K562 (cell line): ENCODE measurements around the gene CGN. TPM values are rescaled to one million over a fixed set of nuclear protein-coding genes. Genes with fewer than 3 reads are reported as not detected.

Source experiments
- ATAC-seq: fragments of 200-7000 bp; cut with Tn5 transposase; 3 replicates; pipeline ENCODE4 v1.9.1; 2020; ENCODE audit warnings: moderate library complexity
- BruUV-seq: library from RNA; stranded (reverse); fragments of 400-500 nt; replicated peaks from 2 replicates; lab custom pipeline; 2021; lab: Mats Ljungman, UMichigan
- CTCF ChIA-PET: fragments of 300-600 bp; formaldehyde crosslinking; extraction: SDS; loops from one replicate; lab custom pipeline; 2021; ENCODE audit warnings: low intra/inter-chr PET ratio; lab: Yijun Ruan, JAX
- POLR2A ChIA-PET: fragments of 300-600, 350-650 bp; sonication (Branson Sonifier 250); formaldehyde crosslinking; extraction: SDS; loops from one replicate; lab custom pipeline; 2021; ENCODE audit warnings: antibody characterized with exemption, inconsistent platforms; lab: Yijun Ruan, JAX
- DNase-seq, 4 experiments: peaks; one replicate each; pipeline versions ENCODE4 v3.0.0 to v3.0.0-alpha.2; 2011 to 2018; ENCODE audit warnings: low spot score in 3 of 4, mixed read lengths in 3 of 4; ENCODE audit errors: extremely low read depth in 1 of 4
- FAIRE-seq: peaks from 2 replicates; lab custom pipeline; 2011; peaks lifted over from hg19 to GRCh38; lab: Jason Lieb, UNC
- H2AFZ ChIP-seq: 2 replicates; pipeline ENCODE4 v1.6.0; 2011; ENCODE audit warnings: low read depth, low read length, control low read depth, inconsistent platforms
- H3K27ac ChIP-seq: fragments of 200-600 bp; 3 replicates; pipeline ENCODE4 v1.8.0; 2011; ENCODE audit warnings: low read depth, mild to moderate bottlenecking, control low read depth, inconsistent platforms, low read length, moderate library complexity, mixed read lengths; ENCODE audit errors: extremely low read depth
- H3K27me3 ChIP-seq, 2 experiments: fragments of 300-600 bp in 1 of 2; 2 replicates in 1 of 2; 3 replicates in 1 of 2; pipeline versions ENCODE4 v1.6.0 to v1.8.0; 2011; ENCODE audit warnings: inconsistent platforms in 2 of 2, low read length in 2 of 2, mild to moderate bottlenecking in 1 of 2, mixed read lengths in 1 of 2, moderate library complexity in 1 of 2; ENCODE audit not compliant: control insufficient read depth in 2 of 2, insufficient read depth in 2 of 2
- H3K36me3 ChIP-seq: fragments of 300-600 bp; 3 replicates; pipeline ENCODE4 v1.8.0; 2011; ENCODE audit warnings: mild to moderate bottlenecking, low read length, inconsistent platforms; ENCODE audit not compliant: control insufficient read depth, insufficient read depth
- H3K4me1 ChIP-seq, 2 experiments: fragments of 200-600 bp in 1 of 2; replicated peaks in 1 of 2; 2 replicates in 1 of 2; 3 replicates in 1 of 2; pipeline versions ENCODE4 v1.5.1 to v1.8.0; 2011; ENCODE audit warnings: inconsistent platforms in 2 of 2, low read length in 2 of 2, mild to moderate bottlenecking in 1 of 2, mixed read lengths in 1 of 2, moderate library complexity in 1 of 2; ENCODE audit not compliant: control insufficient read depth in 2 of 2, insufficient read depth in 2 of 2
- H3K4me2 ChIP-seq: 2 replicates; pipeline ENCODE4 v1.6.1; 2011; ENCODE audit warnings: low read length, control low read depth, inconsistent platforms, mixed read lengths; ENCODE audit not compliant: insufficient read depth
- H3K4me3 ChIP-seq: fragments of 200-600 bp; sonication (generic), shearing (Covaris generic); 2 replicates; pipeline ENCODE4 v1.5.1; 2016; ENCODE audit warnings: control low read depth, inconsistent platforms
- H3K79me2 ChIP-seq: fragments of 200-600 bp; 3 replicates; pipeline ENCODE4 v1.8.0; 2011; ENCODE audit warnings: low read length, inconsistent platforms; ENCODE audit not compliant: control insufficient read depth, insufficient read depth
- H3K9ac ChIP-seq, 2 experiments: 2 replicates each; pipeline versions ENCODE4 v1.6.0 to v1.6.1; 2011; ENCODE audit warnings: low read depth in 2 of 2, low read length in 2 of 2, control low read depth in 1 of 2, inconsistent platforms in 1 of 2, mild to moderate bottlenecking in 1 of 2, mixed read lengths in 1 of 2; ENCODE audit not compliant: insufficient read depth in 1 of 2
- H3K9me1 ChIP-seq: one replicate; pipeline ENCODE4 v1.6.0; 2011; ENCODE audit warnings: inconsistent platforms, mild to moderate bottlenecking, low read length, moderate library complexity; ENCODE audit not compliant: control insufficient read depth, insufficient read depth
- H3K9me3 ChIP-seq: replicated peaks from 2 replicates; pipeline ENCODE4 v1.5.1; 2011; ENCODE audit warnings: low read depth, low read length, inconsistent platforms; ENCODE audit not compliant: control insufficient read depth, insufficient read depth
- H4K20me1 ChIP-seq: replicated peaks from 2 replicates; pipeline ENCODE4 v1.6.1; 2011; ENCODE audit warnings: low read length, inconsistent platforms, mixed read lengths; ENCODE audit not compliant: control insufficient read depth, insufficient read depth
- ASH1L ChIP-seq: fragments of 450-650 bp; IDR thresholded peaks from 2 replicates; pipeline ENCODE4 v1.6.1; 2018; ENCODE audit warnings: borderline replicate concordance, mild to moderate bottlenecking, low read depth; ENCODE audit not compliant: partially characterized antibody
- CHD1 ChIP-seq: fragments of 200-600 bp; sonication (generic); IDR thresholded peaks from one replicate; pipeline ENCODE4 v1.6.1; 2012; ENCODE audit warnings: mild to moderate bottlenecking, moderate library complexity, low read length, inconsistent platforms
- PYGO2 ChIP-seq: fragments of 450-650 bp; IDR thresholded peaks from 2 replicates; pipeline ENCODE4 v1.6.1; 2016; ENCODE audit warnings: mild to moderate bottlenecking, missing genetic modification characterization, moderate library complexity, missing compliant biosample characterization
- RNF219 ChIP-seq: fragments of 250-450 bp; sonication (Bioruptor Pico); IDR thresholded peaks from 2 replicates; pipeline ENCODE4 v1.5.0; 2022; ENCODE audit warnings: mild to moderate bottlenecking
- SIN3B ChIP-seq: fragments of 450-650 bp; IDR thresholded peaks from 2 replicates; pipeline ENCODE4 v1.6.1; 2017; ENCODE audit warnings: low read depth, mild to moderate bottlenecking, moderate library complexity
- WGBS: fragments of 100-300 bp; shearing (Covaris generic); methylation state at CpG from one replicate; pipeline ENCODE4 v1.1.6; 2016; ENCODE audit warnings: low coverage, mixed read lengths; ENCODE audit not compliant: insufficient coverage; ENCODE audit errors: missing lambda C conversion rate; 5-methylcytosine and 5-hydroxymethylcytosine counted together
- in situ Hi-C: fragments of 300-500 bp; cut with MboI; formaldehyde crosslinking; loops from 4 replicates; pipeline ENCODE4 v1.15.0; 2018; ENCODE audit warnings: inconsistent platforms, mixed read lengths
- intact Hi-C: fragments of 100-400 bp; cut with micrococcal nuclease; formaldehyde crosslinking; loops from 2 replicates; pipeline ENCODE4 v1.14.2; 2022
- polyA plus RNA-seq, 8 experiments: library from polyadenylated mRNA; depleted of rRNA in 4 of 8; stranded (reverse) in 5 of 8; unstranded in 3 of 8; fragments of >200 nt; fragmentation: Nextera tagmentation in 2 of 8; fragmentation: Illumina TruSeq in 1 of 8; extraction: Ambion mirVana in 2 of 8; extraction: Trizol in 1 of 8; gene quantifications; 2 replicates each; pipeline versions ENCODE4 v1.2.1 to v1.2.3, GENCODE V29; 2011 to 2014; ENCODE audit warnings: inconsistent platforms in 1 of 8, missing spikeins in 1 of 8
- total RNA-seq, 7 experiments: library from RNA; depleted of rRNA in 6 of 7; stranded (reverse); fragments of >200 nt in 6 of 7; fragmentation: Illumina TruSeq in 2 of 7; extraction: Trizol in 2 of 7; gene quantifications; 2 replicates each; pipeline versions ENCODE4 v1.2.1 to v1.2.3, GENCODE V29; 2011 to 2021; ENCODE audit warnings: low replicate concordance in 1 of 7

CGN gene
- total and polyA plus RNA-seq, 9 of the 15 experiments (the other 6 are each of a cell fraction or from before 2014, with no cell fraction given), result 0.03 to 1.4 (median 0.14) TPM; not detected in 2

GRCh38 chr1:151465026-151465425, 46.2 kb upstream of the CGN start:
- peak overlapping the region; percentile 43 for H2AFZ ChIP-seq
- WGBS, result 0% methylated on average over 1 of the region's 1 CpG
- no peak overlapping the region for H3K4me2 ChIP-seq
- intact Hi-C loops (no loop called here), in situ Hi-C loops (no loop called here)
- no peaks in the 10 kb centered on the region for H4K20me1 ChIP-seq
- TF ChIP-seq RNF219 (CRISPR knock-in tag) (no peak), CHD1 (no peak), SIN3B (no peak), PYGO2 (no peak), ASH1L (no peak)
- no peak for DNase-seq
- BruUV-seq, result no TSS peak
- no peaks in the 10 kb centered on the region for H3K36me3 ChIP-seq
- no peak overlapping the region for H3K4me3 ChIP-seq
- no peaks in the 10 kb centered on the region for H3K27me3 ChIP-seq
- ChIA-PET CTCF (no interaction called here), POLR2A (interaction anchor here (0.7 to 1.6 kb wide), 5 partner anchors 9 to 104 kb away, joined by 3 to 13 read pairs (median 3); partner anchors contain the start of gene TUFT1)
- peaks cover 0 to 5% of the 10 kb centered on the region in 2 experiments; a peak in 2 of 5 replicates for H3K4me1 ChIP-seq
- H3K79me2 ChIP-seq, result no peaks in the 10 kb centered on the region
- H3K27ac ChIP-seq, result no peak overlapping the region
- H3K9me1 ChIP-seq, result no peaks in the 10 kb centered on the region
- H3K9ac ChIP-seq, result no peak overlapping the region
- no peaks in the 10 kb centered on the region for H3K9me3 ChIP-seq
- no peak for ATAC-seq
- no peak for FAIRE-seq
